ENCODE measurements around the gene COMP. TPM values are rescaled to one million over a fixed set of nuclear protein-coding genes. Genes with fewer than 3 reads are reported as not detected.

Gene COMP
- total RNA-seq, 1 experiment from 2014 or later: 0.16 TPM

- no peaks in the 10 kb centered on the region for H3K4me1 ChIP-seq
- no peaks in the 10 kb centered on the region for H3K9me3 ChIP-seq
- no peaks in the 10 kb centered on the region for H3K27me3 ChIP-seq (replicated peaks; ENCODE audit: control insufficient read depth, insufficient read depth, low read length)
- no peak for DNase-seq
- Mint-ChIP-seq H3K27ac (ENCODE audit: unreplicated experiment) (no peak overlapping the region), H3K9me3 (ENCODE audit: unreplicated experiment) (no peaks in the 10 kb centered on the region), H3K36me3 (ENCODE audit: insufficient read depth, unreplicated experiment) (peaks cover 17% of the 10 kb centered on the region), H3K4me3 (ENCODE audit: unreplicated experiment) (no peak overlapping the region), H3K4me1 (ENCODE audit: low read depth, unreplicated experiment) (no peaks in the 10 kb centered on the region), H3K27me3 (ENCODE audit: insufficient read depth, unreplicated experiment) (no peaks in the 10 kb centered on the region)
- ChIA-PET POLR2A (no interaction called here), CTCF (no interaction called here)
- H3K4me3 ChIP-seq (ENCODE audit: low read depth, low read length): no peak overlapping the region
- no peak for TF ChIP-seq CTCF (IDR thresholded peaks at IDR 0.05; ENCODE audit: insufficient read depth in 1 of 2, low read depth in 1 of 2, low read length in 1 of 2, severe bottlenecking in 1 of 2, unreplicated experiment in 1 of 2)
- intact Hi-C loops (cut with micrococcal nuclease; ENCODE audit: unreplicated experiment): no loop called here
- H3K36me3 ChIP-seq (ENCODE audit: control insufficient read depth, insufficient read depth, low read length): no peaks in the 10 kb centered on the region
- no TSS peak for BruUV-seq (replicated peaks)
Observed at GRCh38 chr19:18768046-18768771, 22.9 kb downstream of the COMP start.

GRCh38 chr19:18765224-18765623 is 25.9 kb downstream of the COMP start:
- Mint-ChIP-seq H3K9me3 (ENCODE audit: unreplicated experiment) (no peaks in the 10 kb centered on the region), H3K27me3 (ENCODE audit: insufficient read depth, unreplicated experiment) (no peaks in the 10 kb centered on the region), H3K4me3 (ENCODE audit: unreplicated experiment) (no peak overlapping the region), H3K27ac (ENCODE audit: unreplicated experiment) (no peak overlapping the region), H3K4me1 (ENCODE audit: low read depth, unreplicated experiment) (no peaks in the 10 kb centered on the region), H3K36me3 (ENCODE audit: insufficient read depth, unreplicated experiment) (peaks cover 13% of the 10 kb centered on the region)
- no peak for DNase-seq
- POLR2A ChIA-PET: no interaction called here
- no peaks in the 10 kb centered on the region for H3K27me3 ChIP-seq (replicated peaks; ENCODE audit: control insufficient read depth, insufficient read depth, low read length)
- TF ChIP-seq CTCF (IDR thresholded peaks at IDR 0.05; ENCODE audit: insufficient read depth in 1 of 2, low read depth in 1 of 2, low read length in 1 of 2, severe bottlenecking in 1 of 2, unreplicated experiment in 1 of 2): no peak
- H3K4me3 ChIP-seq (ENCODE audit: low read depth, low read length): no peak overlapping the region
- no peaks in the 10 kb centered on the region for H3K9me3 ChIP-seq
- no peaks in the 10 kb centered on the region for H3K4me1 ChIP-seq
- BruUV-seq (replicated peaks): no TSS peak
- intact Hi-C loops (cut with micrococcal nuclease; ENCODE audit: unreplicated experiment): no loop called here
- no peaks in the 10 kb centered on the region for H3K36me3 ChIP-seq (ENCODE audit: control insufficient read depth, insufficient read depth, low read length)
- CTCF ChIA-PET: interaction anchor here (1.0 to 1.2 kb wide), 2 partner anchors 18 to 82 kb away, joined by 3 to 6 read pairs; no protein-coding TSS in a partner anchor

GRCh38 chr19:18764591-18765051 is 26.5 kb downstream of the COMP start:
- TF ChIP-seq CTCF (IDR thresholded peaks at IDR 0.05; ENCODE audit: insufficient read depth in 1 of 2, low read depth in 1 of 2, low read length in 1 of 2, severe bottlenecking in 1 of 2, unreplicated experiment in 1 of 2): no peak
- Histone ChIP-seq H3K4me3 (ENCODE audit: low read depth, low read length) (no peak overlapping the region), H3K27me3 (replicated peaks; ENCODE audit: control insufficient read depth, insufficient read depth, low read length) (no peaks in the 10 kb centered on the region), H3K4me1 (no peaks in the 10 kb centered on the region), H3K9me3 (no peaks in the 10 kb centered on the region), H3K36me3 (ENCODE audit: control insufficient read depth, insufficient read depth, low read length) (no peaks in the 10 kb centered on the region)
- H3K9me3 Mint-ChIP-seq (ENCODE audit: unreplicated experiment): no peaks in the 10 kb centered on the region
- CTCF ChIA-PET: interaction anchor here (1.0 to 1.2 kb wide), 2 partner anchors 17 to 83 kb away, joined by 3 to 6 read pairs; no protein-coding TSS in a partner anchor
- H3K36me3 Mint-ChIP-seq (ENCODE audit: insufficient read depth, unreplicated experiment): peaks cover 19% of the 10 kb centered on the region
- intact Hi-C loops (cut with micrococcal nuclease; ENCODE audit: unreplicated experiment): no loop called here
- no peak overlapping the region for H3K27ac Mint-ChIP-seq (ENCODE audit: unreplicated experiment)
- DNase-seq: no peak
- no TSS peak for BruUV-seq (replicated peaks)
- H3K4me1 Mint-ChIP-seq (ENCODE audit: low read depth, unreplicated experiment): no peaks in the 10 kb centered on the region
- no peak overlapping the region for H3K4me3 Mint-ChIP-seq (ENCODE audit: unreplicated experiment)
- no peaks in the 10 kb centered on the region for H3K27me3 Mint-ChIP-seq (ENCODE audit: insufficient read depth, unreplicated experiment)
- POLR2A ChIA-PET: no interaction called here

All from Caco-2 (cell line).